ENCODE data around the gene BTBD9.

GRCh38 chr6:38436726-38437465, 202.8 kb downstream of the BTBD9 start:
- TF ChIP-seq CTCF (IDR thresholded peaks at IDR 0.05 in 4 of 5, conservative IDR thresholded peaks at IDR 0.05 in 1 of 5), result no peak
- TF ChIP-seq POLR2A (IDR thresholded peaks at IDR 0.05), result no peak
